ENCODE results near the gene ANKFY1. TPM values are rescaled to one million over a fixed set of nuclear protein-coding genes. Genes with fewer than 3 reads are reported as not detected.

Gene ANKFY1
- total RNA-seq, 1 experiment from 2014 or later = 29.5 TPM

GRCh38 chr17:4159761-4160160 lies 104.0 kb downstream of the ANKFY1 start:
- Histone ChIP-seq H3K9me3 (replicated peaks) (no peaks in the 10 kb centered on the region), H3K27me3 (replicated peaks) (no peaks in the 10 kb centered on the region), H3K36me3 (0 out of 2 replicates have a peak, but pooled peaks cover 11% of the 10 kb centered on the region), H3K4me3 (no peak overlapping the region), H3K4me1 (replicated peaks) (peaks cover 28% of the 10 kb centered on the region), H3K27ac (no peak overlapping the region)
- DNase-seq (ENCODE audit: low read depth in 1 of 2, low spot score in 2 of 2) = no peak

- H3K36me3 ChIP-seq = no peaks in the 10 kb centered on the region
- H3K9me3 ChIP-seq (replicated peaks) = no peaks in the 10 kb centered on the region
- no peak overlapping the region for H3K4me3 ChIP-seq
- no peak overlapping the region for H3K27ac ChIP-seq
- no peak for DNase-seq (ENCODE audit: low read depth in 1 of 2, low spot score in 2 of 2)
- H3K4me1 ChIP-seq (replicated peaks) = peaks cover 25% of the 10 kb centered on the region
- H3K27me3 ChIP-seq (replicated peaks) = no peaks in the 10 kb centered on the region
Measured at GRCh38 chr17:4157618-4158333, 106.0 kb downstream of the ANKFY1 start.

DNA sequence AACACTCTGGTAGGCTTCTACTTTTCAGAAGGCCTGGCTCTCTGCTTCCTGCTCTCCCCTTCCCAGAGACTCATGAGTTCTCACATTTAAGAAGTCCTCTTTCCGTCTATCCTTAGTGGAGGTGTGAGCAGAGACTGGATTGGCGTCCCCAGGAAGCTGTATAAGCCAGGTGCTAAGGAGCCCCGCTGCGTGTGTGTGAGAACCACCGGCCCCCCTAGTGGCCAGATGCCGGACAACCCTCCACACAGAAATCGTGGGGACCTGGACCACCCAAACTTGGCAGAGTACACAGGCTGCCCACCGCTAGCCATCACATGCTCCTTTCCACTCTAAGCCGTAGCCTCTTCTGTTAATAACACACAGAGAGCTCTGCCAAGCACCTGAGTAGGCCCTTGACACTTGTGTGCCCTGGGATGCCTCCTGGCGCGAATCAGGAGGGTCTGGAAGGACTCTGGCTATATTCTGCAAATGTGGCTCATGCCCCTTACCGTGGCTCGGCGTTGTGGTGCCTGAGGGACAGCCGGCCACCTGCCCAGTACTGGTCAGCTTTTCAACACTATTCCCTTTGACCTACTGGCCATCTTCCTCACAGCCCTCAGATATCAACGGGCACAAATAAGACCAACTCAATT lies 106.9 kb downstream of the ANKFY1 start:
- Histone ChIP-seq H3K27ac (no peak overlapping the region), H3K4me1 (replicated peaks) (peaks cover 23% of the 10 kb centered on the region), H3K36me3 (no peaks in the 10 kb centered on the region), H3K9me3 (replicated peaks) (no peaks in the 10 kb centered on the region), H3K27me3 (replicated peaks) (no peaks in the 10 kb centered on the region), H3K4me3 (no peak overlapping the region)
- DNase-seq (ENCODE audit: low read depth in 1 of 2, low spot score in 2 of 2) = no peak

DNA sequence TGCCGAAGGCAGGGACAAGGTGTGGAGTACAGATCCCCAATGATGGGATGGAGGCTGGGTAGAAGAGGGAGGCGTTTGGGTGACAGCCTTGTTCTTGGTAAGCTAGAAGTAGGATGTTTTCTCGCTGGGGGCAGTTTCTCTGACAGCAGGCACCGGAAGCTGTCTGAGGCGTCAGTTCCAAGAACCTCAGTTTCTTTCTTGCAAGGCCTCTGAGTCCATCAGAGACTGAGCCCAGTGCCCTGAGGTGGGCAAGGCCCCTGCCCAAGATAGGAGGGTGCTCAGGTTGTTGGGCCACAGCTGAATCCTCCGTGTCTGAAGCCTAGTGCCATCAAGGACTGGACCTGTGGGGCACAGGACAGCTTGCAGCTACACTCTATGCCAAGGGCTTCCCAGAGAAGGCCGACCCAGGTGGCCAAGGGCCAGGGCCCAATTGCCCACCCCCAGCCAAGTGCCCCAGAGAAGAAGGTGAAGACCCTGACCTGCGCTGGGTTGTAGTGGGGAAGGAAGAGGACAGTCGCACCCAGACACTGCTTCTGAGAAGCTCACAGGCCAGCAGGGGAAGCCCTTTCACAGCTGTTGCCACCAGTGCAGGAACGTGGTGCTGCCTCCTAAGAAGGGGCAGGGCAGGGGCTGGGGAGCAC lies 107.7 kb downstream of the ANKFY1 start:
- Histone ChIP-seq H3K4me3 (no peak overlapping the region), H3K36me3 (no peaks in the 10 kb centered on the region), H3K4me1 (replicated peaks) (peaks cover 16% of the 10 kb centered on the region), H3K9me3 (replicated peaks) (no peaks in the 10 kb centered on the region), H3K27me3 (replicated peaks) (no peaks in the 10 kb centered on the region), H3K27ac (no peak overlapping the region)
- no peak for DNase-seq (ENCODE audit: low read depth in 1 of 2, low spot score in 2 of 2)

GRCh38 chr17:4154201-4154600 lies 109.6 kb downstream of the ANKFY1 start:
- no peak for DNase-seq (ENCODE audit: low read depth in 1 of 2, low spot score in 2 of 2)
- H3K9me3 ChIP-seq (replicated peaks) = no peaks in the 10 kb centered on the region
- H3K36me3 ChIP-seq = no peaks in the 10 kb centered on the region
- H3K27me3 ChIP-seq (replicated peaks) = no peaks in the 10 kb centered on the region
- H3K4me3 ChIP-seq = no peak overlapping the region
- H3K4me1 ChIP-seq (replicated peaks) = peaks cover 10% of the 10 kb centered on the region; the same call in 1 of the 2 replicates
- no peak overlapping the region for H3K27ac ChIP-seq

DNA sequence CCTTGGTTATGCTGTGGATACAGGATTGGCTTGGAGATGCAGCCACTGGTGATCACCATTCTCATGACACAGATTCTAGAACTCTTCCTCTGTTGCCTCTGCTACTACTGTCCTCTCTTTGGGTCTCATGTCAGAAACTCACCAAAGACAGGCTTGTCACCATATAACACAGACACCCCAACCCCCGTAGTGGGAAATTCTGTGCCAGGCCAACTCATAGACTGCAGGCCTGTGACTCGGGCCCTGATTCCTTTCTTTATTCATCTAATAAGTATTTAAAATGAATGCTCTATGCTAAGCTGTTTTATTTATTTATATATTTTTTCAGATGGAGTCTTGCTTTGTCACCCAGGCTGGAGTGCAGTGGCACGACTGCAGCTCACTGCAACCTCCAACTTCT lies 111.3 kb downstream of the ANKFY1 start:
- Histone ChIP-seq H3K27ac (no peak overlapping the region), H3K27me3 (replicated peaks) (no peaks in the 10 kb centered on the region), H3K4me3 (no peak overlapping the region), H3K4me1 (replicated peaks) (peaks cover 21% of the 10 kb centered on the region), H3K9me3 (replicated peaks) (no peaks in the 10 kb centered on the region), H3K36me3 (no peaks in the 10 kb centered on the region)
- peak in 1 of 2 experiments; percentile 6 for DNase-seq (ENCODE audit: low read depth in 1 of 2, low spot score in 2 of 2)

DNA sequence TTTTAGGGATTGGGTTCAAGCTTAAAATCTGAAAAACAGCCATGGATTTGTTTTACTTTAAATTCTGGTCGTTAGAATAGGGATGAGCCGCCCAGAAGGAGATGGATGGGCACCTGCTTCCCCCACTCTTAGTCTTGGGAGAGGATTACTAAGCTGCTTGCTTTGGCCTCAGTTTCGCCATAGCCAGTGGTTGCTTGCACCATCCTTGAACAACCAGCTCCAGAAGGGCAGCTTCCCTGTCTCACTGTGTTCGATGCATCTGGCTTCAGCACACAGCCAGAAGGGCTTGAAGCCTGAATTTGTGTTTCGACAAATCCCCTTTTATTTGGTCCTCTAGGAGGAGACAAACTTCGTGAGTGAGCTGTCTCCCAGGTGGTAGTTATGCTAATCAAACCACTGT lies 113.7 kb downstream of the ANKFY1 start:
- Histone ChIP-seq H3K4me3 (no peak overlapping the region), H3K27ac (no peak overlapping the region), H3K9me3 (replicated peaks) (no peaks in the 10 kb centered on the region), H3K36me3 (no peaks in the 10 kb centered on the region), H3K4me1 (replicated peaks) (peaks cover 23% of the 10 kb centered on the region), H3K27me3 (replicated peaks) (no peaks in the 10 kb centered on the region)
- DNase-seq (ENCODE audit: low read depth in 1 of 2, low spot score in 2 of 2) = no peak

GRCh38 chr17:4148611-4149308 lies 115.0 kb downstream of the ANKFY1 start:
- Histone ChIP-seq H3K36me3 (peaks cover under 1% of the 10 kb centered on the region; the same call in 1 of the 2 replicates), H3K9me3 (replicated peaks) (no peaks in the 10 kb centered on the region), H3K27me3 (replicated peaks) (no peaks in the 10 kb centered on the region), H3K4me3 (no peak overlapping the region), H3K27ac (no peak overlapping the region), H3K4me1 (replicated peaks) (peaks cover 28% of the 10 kb centered on the region)
- no peak for DNase-seq (ENCODE audit: low read depth in 1 of 2, low spot score in 2 of 2)

- peaks cover 27% of the 10 kb centered on the region for H3K4me1 ChIP-seq (replicated peaks)
- DNase-seq (ENCODE audit: low read depth in 1 of 2, low spot score in 2 of 2) = peak; percentile 61 to 74
- peak overlapping the region; percentile 7; the same call in 1 of the 2 replicates for H3K27ac ChIP-seq
- no peaks in the 10 kb centered on the region for H3K27me3 ChIP-seq (replicated peaks)
- no peak overlapping the region for H3K4me3 ChIP-seq
- H3K9me3 ChIP-seq (replicated peaks) = no peaks in the 10 kb centered on the region
- peaks cover 4% of the 10 kb centered on the region for H3K36me3 ChIP-seq
Measured at GRCh38 chr17:4147751-4148310, 115.9 kb downstream of the ANKFY1 start.

- no peak overlapping the region for H3K27ac ChIP-seq
- peaks cover 22% of the 10 kb centered on the region for H3K4me1 ChIP-seq (replicated peaks)
- no peak for DNase-seq (ENCODE audit: low read depth in 1 of 2, low spot score in 2 of 2)
- no peaks in the 10 kb centered on the region for H3K27me3 ChIP-seq (replicated peaks)
- H3K4me3 ChIP-seq = no peak overlapping the region
- H3K36me3 ChIP-seq = peaks cover 7% of the 10 kb centered on the region
- no peaks in the 10 kb centered on the region for H3K9me3 ChIP-seq (replicated peaks)
Measured at GRCh38 chr17:4146641-4147040, 117.1 kb downstream of the ANKFY1 start.

GRCh38 chr17:4144422-4144747 lies 119.4 kb downstream of the ANKFY1 start:
- Histone ChIP-seq H3K9me3 (replicated peaks) (no peaks in the 10 kb centered on the region), H3K4me1 (replicated peaks) (peaks cover 28% of the 10 kb centered on the region), H3K27ac (peak overlapping the region; percentile 86), H3K4me3 (peak overlapping the region; percentile 89), H3K36me3 (peaks cover 24% of the 10 kb centered on the region), H3K27me3 (replicated peaks) (no peaks in the 10 kb centered on the region)
- no peak for DNase-seq (ENCODE audit: low read depth in 1 of 2, low spot score in 2 of 2)

- DNase-seq (ENCODE audit: low read depth in 1 of 2, low spot score in 2 of 2) = peak; percentile 85 to 95
- Histone ChIP-seq H3K27ac (peak overlapping the region; percentile 86), H3K36me3 (peaks cover 27% of the 10 kb centered on the region)
Measured at GRCh38 chr17:4143563-4144421, 120.0 kb downstream of the ANKFY1 start.

More at GRCh38 chr17:4143563-4144421, 120.0 kb downstream of the ANKFY1 start:
- H3K27me3 ChIP-seq (replicated peaks) = no peaks in the 10 kb centered on the region
- no peaks in the 10 kb centered on the region for H3K9me3 ChIP-seq (replicated peaks)
- peak overlapping the region; percentile 89 for H3K4me3 ChIP-seq
- peaks cover 28% of the 10 kb centered on the region for H3K4me1 ChIP-seq (replicated peaks)

All from SJSA1 (cell line).